Mesodermal cell (in vitro differentiated cells): ENCODE results near the gene ERFL. TPM values are rescaled to one million over a fixed set of nuclear protein-coding genes. Genes with fewer than 3 reads are reported as not detected.

ENCODE experiments used
- H3K27ac ChIP-seq: 2 replicates; pipeline ENCODE4 v1.7.0; 2013; ENCODE audit warnings: mild to moderate bottlenecking, low read depth, low read length, moderate library complexity; ENCODE audit not compliant: severe bottlenecking
- H3K36me3 ChIP-seq: 2 replicates; pipeline ENCODE4 v1.7.1; 2013; ENCODE audit warnings: mild to moderate bottlenecking, low read length, moderate library complexity; ENCODE audit not compliant: control insufficient read depth, insufficient read depth
- H3K4me1 ChIP-seq: one replicate; pipeline ENCODE4 v1.7.1; 2013; ENCODE audit warnings: mild to moderate bottlenecking, low read length; ENCODE audit not compliant: insufficient read depth, control insufficient read depth, poor library complexity, severe bottlenecking
- H3K4me3 ChIP-seq: 2 replicates; pipeline ENCODE4 v1.7.0; 2013; ENCODE audit warnings: low read length, control low read depth, mild to moderate bottlenecking; ENCODE audit not compliant: insufficient read depth, poor library complexity, severe bottlenecking; ENCODE audit errors: extremely low read depth
- H3K9me3 ChIP-seq: 2 replicates; pipeline ENCODE4 v1.7.1; 2013; ENCODE audit warnings: mild to moderate bottlenecking, low read length, moderate library complexity; ENCODE audit not compliant: control insufficient read depth
- WGBS, 2 experiments: methylation state at CpG; one replicate each; pipeline ENCODE4 v1.1.5; 2013; ENCODE audit warnings: missing lambda C conversion rate in 2 of 2; ENCODE audit not compliant: insufficient coverage in 2 of 2; 5-methylcytosine and 5-hydroxymethylcytosine counted together
- polyA plus RNA-seq, 2 experiments: library from polyadenylated mRNA; stranded (reverse); fragments of 50-300 nt; gene quantifications; one replicate each; pipeline ENCODE4 v1.2.3, GENCODE V29; 2013

Gene ERFL
- polyA plus RNA-seq (2013, experiment 1 of 2), result 0.29 TPM
- 0.35 TPM for polyA plus RNA-seq (2013, experiment 2 of 2)

GRCh38 chr19:41928221-41928683, at the start of gene ERFL:
Gene ERFL (minus strand): TSS chr19:41928449. CDS start chr19:41912919, 15,530 bp downstream.
- WGBS, 2 experiments, result 0 to 1% methylated on average over 22 to 37 of the region's 49 CpGs
- no peaks in the 10 kb centered on the region for H3K36me3 ChIP-seq
- no peak within 1 kb of the TSS for H3K27ac ChIP-seq
- H3K4me1 ChIP-seq, result no peaks in the 10 kb centered on the region
- peak within 1 kb of the TSS; percentile 45 for H3K4me3 ChIP-seq
- no peaks in the 10 kb centered on the region for H3K9me3 ChIP-seq

DNA sequence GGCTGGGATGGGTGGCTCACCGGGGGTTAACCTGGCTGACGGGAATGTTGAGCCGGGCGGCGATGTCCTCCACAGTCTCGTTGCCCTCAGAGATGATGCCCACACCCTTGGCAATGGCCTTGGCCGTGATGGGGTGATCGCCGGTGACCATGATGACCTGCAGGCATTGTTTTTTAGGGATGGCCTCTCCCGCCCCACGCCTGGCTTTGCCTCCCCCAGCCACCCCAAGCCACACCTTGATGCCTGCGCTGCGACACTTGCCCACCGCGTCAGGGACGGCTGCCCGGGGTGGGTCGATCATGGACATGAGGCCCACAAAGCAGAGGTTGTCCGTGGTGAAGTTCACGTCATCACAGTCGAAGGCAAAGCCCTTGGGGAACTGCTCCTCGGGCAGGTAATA, 49.7 kb upstream of the ERFL start:
- 93 to 94% methylated on average over 22 of the region's 22 CpGs for WGBS, 2 experiments

DNA sequence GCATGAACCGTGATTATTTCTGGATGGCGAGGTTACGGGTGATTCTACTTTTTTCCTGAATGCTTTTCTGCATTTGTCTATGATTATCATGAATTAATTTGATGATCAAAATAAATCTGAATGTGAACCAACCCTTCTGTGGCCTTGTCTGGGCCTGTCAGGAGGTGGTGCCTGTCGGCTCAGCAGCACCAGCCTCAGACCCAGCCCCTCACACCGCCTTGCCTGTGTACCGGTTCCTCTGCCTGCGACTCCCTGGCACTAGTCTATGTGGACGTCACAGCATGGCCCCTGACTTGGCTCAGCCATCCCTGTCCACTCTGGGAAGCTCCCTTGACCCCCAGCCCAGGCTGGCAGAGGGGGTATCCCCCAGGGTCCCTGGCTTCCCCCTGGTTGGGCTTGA, 46.4 kb upstream of the ERFL start:
- H3K4me1 ChIP-seq, result no peaks in the 10 kb centered on the region
- no peak overlapping the region for H3K27ac ChIP-seq
- H3K36me3 ChIP-seq, result no peaks in the 10 kb centered on the region
- no peaks in the 10 kb centered on the region for H3K9me3 ChIP-seq
- H3K4me3 ChIP-seq, result no peak overlapping the region
- 87 to 91% methylated on average over 5 to 7 of the region's 8 CpGs for WGBS, 2 experiments

More for the DNA sequence above, 49.7 kb upstream of the ERFL start:
- H3K36me3 ChIP-seq, result no peaks in the 10 kb centered on the region
- H3K4me1 ChIP-seq, result no peaks in the 10 kb centered on the region
- H3K4me3 ChIP-seq, result no peak overlapping the region
- no peak overlapping the region for H3K27ac ChIP-seq
- H3K9me3 ChIP-seq, result no peaks in the 10 kb centered on the region

DNA sequence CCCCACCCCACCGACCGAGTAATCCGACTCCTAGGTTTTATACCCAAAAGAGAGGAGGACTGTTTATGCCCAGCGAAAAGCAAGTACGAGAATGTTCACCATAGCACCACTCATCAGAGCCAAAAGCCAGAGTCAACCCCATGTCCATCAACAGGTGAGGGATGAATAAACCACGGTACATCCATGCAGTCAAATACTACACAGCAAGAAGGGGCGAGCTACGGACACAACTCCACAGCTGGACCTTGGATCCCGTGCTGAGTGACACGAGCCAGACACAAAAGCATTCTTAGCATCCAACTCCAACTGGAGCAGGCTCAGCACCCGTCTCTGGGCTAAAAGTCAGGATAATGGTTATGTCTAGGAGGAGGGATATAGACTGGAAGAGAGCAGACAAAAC, 43.1 kb upstream of the ERFL start:
- H3K4me1 ChIP-seq, result no peaks in the 10 kb centered on the region
- H3K4me3 ChIP-seq, result no peak overlapping the region
- no peaks in the 10 kb centered on the region for H3K9me3 ChIP-seq
- H3K27ac ChIP-seq, result no peak overlapping the region
- 78 to 93% methylated on average over 1 to 8 of the region's 11 CpGs for WGBS, 2 experiments
- H3K36me3 ChIP-seq, result no peaks in the 10 kb centered on the region

GRCh38 chr19:41969772-41970458, 41.7 kb upstream of the ERFL start:
- no peak overlapping the region for H3K27ac ChIP-seq
- H3K36me3 ChIP-seq, result no peaks in the 10 kb centered on the region
- no peaks in the 10 kb centered on the region for H3K4me1 ChIP-seq
- 91 to 92% methylated on average over 17 to 18 of the region's 19 CpGs for WGBS, 2 experiments
- no peaks in the 10 kb centered on the region for H3K9me3 ChIP-seq
- no peak overlapping the region for H3K4me3 ChIP-seq

- no peaks in the 10 kb centered on the region for H3K9me3 ChIP-seq
- no peaks in the 10 kb centered on the region for H3K4me1 ChIP-seq
- H3K36me3 ChIP-seq, result no peaks in the 10 kb centered on the region
- H3K4me3 ChIP-seq, result no peak overlapping the region
- no peak overlapping the region for H3K27ac ChIP-seq
- 89 to 91% methylated on average over 22 to 28 of the region's 28 CpGs for whole genome bisulfite sequencing, 2 experiments
These were observed 40.7 kb upstream of the ERFL start for GRCh38 chr19:41968751-41969595.

DNA sequence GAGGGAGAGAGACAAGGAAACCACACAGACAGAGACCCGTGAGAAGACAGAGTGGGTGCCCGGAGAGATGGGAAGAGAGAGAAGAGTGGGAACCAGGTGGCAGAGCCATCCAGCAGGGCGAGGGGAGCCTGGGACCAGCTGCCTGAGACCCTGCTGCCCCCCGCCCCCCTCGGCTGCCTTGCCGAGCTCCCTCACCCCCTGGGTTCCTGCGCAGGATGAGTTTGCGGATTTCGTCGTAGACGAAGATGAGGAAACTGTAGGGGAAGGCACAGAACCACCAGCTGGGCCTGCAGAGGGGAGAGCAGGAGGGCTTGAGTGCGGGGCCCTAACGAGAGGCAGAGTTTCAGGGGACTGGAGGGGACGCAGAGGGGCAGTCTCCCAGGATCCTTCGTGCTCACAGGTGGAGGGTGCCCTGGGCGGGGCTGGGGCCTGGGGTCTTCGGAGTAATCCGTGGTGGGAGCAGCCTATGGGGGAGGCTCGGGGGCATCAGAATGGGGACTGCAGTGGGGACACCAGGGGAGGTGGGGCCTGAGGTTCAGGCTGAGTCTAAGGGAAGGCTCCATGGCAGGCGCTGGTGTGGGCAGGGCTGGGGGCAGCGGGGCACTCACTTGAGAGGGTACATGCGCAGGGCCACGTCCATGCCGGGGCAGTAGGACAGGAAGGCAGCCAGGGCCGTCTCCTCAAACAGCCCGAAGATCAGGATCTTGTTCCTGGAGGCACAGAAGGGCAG, 39.0 kb upstream of the ERFL start:
- Histone ChIP-seq H3K9me3 (no peaks in the 10 kb centered on the region), H3K27ac (no peak overlapping the region), H3K4me1 (no peaks in the 10 kb centered on the region), H3K36me3 (no peaks in the 10 kb centered on the region), H3K4me3 (no peak overlapping the region)
- WGBS, 2 experiments, result 87 to 88% methylated on average over 17 to 25 of the region's 26 CpGs

- Histone ChIP-seq H3K4me3 (no peak overlapping the region), H3K36me3 (no peaks in the 10 kb centered on the region), H3K4me1 (no peaks in the 10 kb centered on the region), H3K9me3 (no peaks in the 10 kb centered on the region), H3K27ac (no peak overlapping the region)
- 86 to 89% methylated on average over 5 of the region's 5 CpGs for WGBS, 2 experiments
These were observed 36.9 kb upstream of the ERFL start for GRCh38 chr19:41965106-41965505.

DNA sequence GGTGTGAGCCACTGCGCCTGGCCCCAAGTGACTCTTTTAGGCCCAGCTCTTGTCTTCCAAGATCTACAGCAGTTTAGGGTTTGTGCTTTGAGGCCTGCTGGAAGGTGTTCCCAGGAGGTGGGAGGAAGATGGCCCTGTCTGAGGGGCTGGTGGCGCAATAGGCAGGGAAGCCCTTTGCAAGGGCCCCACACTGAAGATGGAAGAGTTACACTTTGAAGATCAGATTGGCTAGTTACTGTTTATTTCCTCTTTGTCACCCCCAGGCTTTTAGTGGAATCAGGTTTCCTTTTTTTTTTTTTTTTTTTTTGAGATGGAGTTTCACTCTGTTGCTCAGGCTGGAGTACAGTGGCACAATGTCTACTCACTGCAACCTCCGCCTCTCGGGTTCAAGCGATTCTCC, 32.7 kb upstream of the ERFL start:
- H3K4me1 ChIP-seq, result peaks cover 14% of the 10 kb centered on the region
- no peak overlapping the region for H3K4me3 ChIP-seq
- WGBS, 2 experiments, result 89 to 97% methylated on average over 4 to 5 of the region's 5 CpGs
- no peaks in the 10 kb centered on the region for H3K9me3 ChIP-seq
- H3K36me3 ChIP-seq, result peaks cover 12% of the 10 kb centered on the region
- H3K27ac ChIP-seq, result no peak overlapping the region
